ENCODE measurements around the gene PILRB.
"Not testable (repeated sequence)": the region's sequence is repeated elsewhere in the genome, so short reads cannot be mapped to it uniquely, and the experiment has no call there.

The PILRB gene

DNA sequence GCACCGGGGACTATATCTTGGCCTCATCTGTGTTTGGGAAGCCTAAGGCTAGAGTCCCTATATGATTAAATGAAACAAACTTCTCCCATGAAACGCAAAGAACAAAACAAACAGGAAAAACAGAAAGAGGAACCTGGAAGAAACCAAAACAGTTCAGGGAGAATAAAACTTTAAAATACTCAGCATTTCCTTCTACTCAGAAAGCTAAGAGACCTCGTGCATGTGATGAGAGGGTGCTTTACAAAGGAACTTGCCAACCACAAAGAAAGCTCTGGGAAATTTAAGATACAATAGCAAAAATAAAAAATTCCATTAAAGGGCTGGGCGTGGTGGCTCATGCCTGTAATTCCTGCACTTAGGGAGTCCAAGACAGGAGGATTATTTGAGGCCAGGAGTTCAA, 22.3 kb downstream of the PILRB start:
- TF ChIP-seq, protein P1, sequence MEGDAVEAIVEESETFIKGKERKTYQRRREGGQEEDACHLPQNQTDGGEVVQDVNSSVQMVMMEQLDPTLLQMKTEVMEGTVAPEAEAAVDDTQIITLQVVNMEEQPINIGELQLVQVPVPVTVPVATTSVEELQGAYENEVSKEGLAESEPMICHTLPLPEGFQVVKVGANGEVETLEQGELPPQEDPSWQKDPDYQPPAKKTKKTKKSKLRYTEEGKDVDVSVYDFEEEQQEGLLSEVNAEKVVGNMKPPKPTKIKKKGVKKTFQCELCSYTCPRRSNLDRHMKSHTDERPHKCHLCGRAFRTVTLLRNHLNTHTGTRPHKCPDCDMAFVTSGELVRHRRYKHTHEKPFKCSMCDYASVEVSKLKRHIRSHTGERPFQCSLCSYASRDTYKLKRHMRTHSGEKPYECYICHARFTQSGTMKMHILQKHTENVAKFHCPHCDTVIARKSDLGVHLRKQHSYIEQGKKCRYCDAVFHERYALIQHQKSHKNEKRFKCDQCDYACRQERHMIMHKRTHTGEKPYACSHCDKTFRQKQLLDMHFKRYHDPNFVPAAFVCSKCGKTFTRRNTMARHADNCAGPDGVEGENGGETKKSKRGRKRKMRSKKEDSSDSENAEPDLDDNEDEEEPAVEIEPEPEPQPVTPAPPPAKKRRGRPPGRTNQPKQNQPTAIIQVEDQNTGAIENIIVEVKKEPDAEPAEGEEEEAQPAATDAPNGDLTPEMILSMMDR (IDR thresholded peaks at IDR 0.05; ENCODE audit: control extremely low read depth, extremely low read depth, low read depth, missing control alignments) = no peak
- no peak for DNase-seq (ENCODE audit: extremely low spot score)
- ChIA-PET CTCF (no interaction called here), POLR2A (no interaction called here)

DNA sequence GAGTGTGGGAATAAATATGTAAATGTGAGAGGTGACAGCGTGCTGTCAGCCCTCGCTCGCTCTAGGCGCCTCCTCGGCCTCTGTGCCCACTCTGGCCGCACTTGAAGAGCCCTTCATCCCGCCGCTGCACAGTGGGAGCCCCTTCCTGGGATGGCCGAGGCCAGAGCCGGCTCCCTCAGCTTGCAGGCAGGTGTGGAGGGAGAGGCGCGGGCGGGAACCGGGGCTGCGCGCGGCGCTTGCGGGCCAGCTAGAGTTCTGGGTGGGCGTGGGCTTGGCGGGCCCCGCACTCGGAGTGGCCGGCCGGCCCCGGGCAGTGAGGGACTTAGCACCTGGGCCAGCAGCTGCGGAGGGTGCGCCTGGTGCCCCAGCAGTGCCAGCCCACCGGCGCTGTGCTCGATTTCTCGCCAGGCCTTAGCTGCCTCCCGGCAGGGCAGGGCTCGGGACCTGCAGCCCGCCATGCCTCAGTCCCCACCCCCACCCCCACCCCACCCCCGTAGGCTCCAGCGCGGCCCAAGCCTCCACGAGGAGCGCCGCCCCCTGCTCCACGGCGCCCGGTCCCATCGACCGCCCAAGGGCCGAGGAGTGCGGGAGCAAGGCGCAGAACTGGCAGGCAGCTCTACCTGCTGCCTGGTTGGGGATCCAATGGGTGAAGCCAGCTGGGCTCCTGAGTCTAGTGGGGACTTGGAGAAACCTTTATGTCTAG, 23.8 kb downstream of the PILRB start:
- POLR2A ChIA-PET; DNase-seq (ENCODE audit: extremely low spot score): not testable (repeated sequence)
- CTCF ChIA-PET = interaction anchor here (0.9 to 2.1 kb wide), 5 partner anchors 9 to 101 kb away, joined by 3 to 8 read pairs (median 4); no protein-coding TSS in a partner anchor

DNA sequence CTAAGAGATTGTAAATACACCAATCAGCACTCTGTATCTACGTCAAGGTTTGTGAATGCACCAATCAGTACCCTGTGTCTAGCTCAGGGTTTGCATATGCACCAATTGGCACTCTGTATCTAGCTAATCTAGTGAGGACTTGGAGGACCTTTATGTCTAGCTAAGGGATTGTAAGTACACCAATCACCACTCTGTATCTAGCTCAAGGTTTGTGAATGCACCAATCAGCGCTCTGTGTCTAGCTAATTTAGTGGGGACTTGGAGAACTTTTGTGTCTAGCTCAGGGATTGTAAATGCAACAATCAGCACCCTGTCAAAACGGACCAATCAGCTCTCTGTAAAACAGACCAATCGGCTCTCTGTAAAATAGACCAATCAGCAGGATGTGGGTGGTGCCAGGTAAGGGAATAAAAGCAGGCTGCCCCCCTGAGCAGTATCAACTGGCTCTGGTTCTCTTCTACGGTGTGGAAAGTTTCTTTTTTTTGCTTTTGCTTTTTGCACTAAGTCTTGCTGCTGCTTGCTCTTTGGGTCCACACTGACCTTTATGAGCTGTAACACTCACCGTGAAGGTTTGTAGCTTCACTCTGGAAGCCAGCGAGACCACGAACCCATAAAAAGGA, 24.4 kb downstream of the PILRB start:
- POLR2A ChIA-PET; DNase-seq (ENCODE audit: extremely low spot score): not testable (repeated sequence)
- CTCF ChIA-PET = interaction anchor here (0.8 to 2.1 kb wide), 7 partner anchors 9 to 192 kb away, joined by 3 to 8 read pairs (median 4); no protein-coding TSS in a partner anchor

DNA sequence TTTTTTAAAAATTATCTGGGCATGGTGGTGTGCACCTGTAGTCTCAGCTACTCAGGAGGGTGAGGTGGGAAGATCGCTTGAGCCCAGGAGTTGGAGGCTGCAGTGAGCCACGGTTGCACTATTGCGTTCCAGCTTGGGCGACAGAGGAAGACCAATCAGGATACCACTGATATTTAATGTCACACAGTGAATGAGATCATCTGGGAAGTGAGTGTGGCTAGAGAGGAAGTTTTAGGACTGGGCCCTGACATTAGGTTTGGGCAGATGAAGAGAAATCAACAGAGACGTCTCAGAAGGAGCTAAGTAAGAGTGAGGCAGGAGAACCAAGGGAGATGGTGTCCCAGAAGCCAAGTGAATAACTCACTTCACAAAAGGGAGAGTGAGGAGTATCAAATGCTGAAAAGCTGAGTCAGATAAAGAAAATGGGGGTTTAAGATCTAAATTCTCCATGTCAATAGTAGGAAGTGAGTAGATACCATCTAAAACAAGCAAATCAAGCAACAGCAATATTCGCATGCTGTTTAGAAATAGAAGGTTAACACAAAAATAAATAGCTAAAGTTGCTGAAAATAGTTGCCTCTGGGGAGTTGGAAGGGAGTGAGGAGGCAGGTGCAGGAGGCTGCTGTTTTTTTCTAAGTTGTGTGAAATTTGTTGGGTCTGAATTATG, 26.8 kb downstream of the PILRB start:
- CTCF ChIA-PET = interaction anchor here (1.1 to 1.8 kb wide), 5 partner anchors 9 to 23 kb away, joined by 3 to 4 read pairs (median 4); no protein-coding TSS in a partner anchor
- POLR2A ChIA-PET = no interaction called here
- no peak for DNase-seq (ENCODE audit: extremely low spot score)
- TF ChIP-seq, protein P1 (IDR thresholded peaks at IDR 0.05; ENCODE audit: control extremely low read depth, extremely low read depth, low read depth, missing control alignments) = no peak

DNA sequence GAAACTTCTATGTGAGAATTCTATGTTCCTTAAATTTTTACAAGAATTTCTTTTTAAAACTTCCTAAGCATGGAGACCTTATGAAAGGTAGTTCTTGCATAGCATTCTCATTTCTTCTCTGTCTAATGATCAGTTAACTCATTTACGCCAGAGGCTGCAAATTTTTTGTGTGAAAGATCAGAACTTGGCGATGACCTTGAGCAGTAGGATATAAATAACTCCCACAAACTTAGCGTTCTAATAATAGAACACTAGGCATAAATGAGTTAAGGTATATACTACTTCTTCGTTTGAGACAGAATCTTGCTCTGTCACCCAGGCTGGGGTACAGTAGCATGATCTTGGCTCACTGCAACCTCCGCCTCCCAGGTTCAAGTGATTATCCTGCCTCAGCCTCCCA, 29.0 kb downstream of the PILRB start:
- no peak for DNase-seq (ENCODE audit: extremely low spot score)
- ChIA-PET POLR2A (no interaction called here), CTCF (interaction anchor here (5.5 kb wide), 1 partner anchor 20 kb away, joined by 26 read pairs; no protein-coding TSS in a partner anchor)
- TF ChIP-seq, protein P1 (IDR thresholded peaks at IDR 0.05; ENCODE audit: control extremely low read depth, extremely low read depth, low read depth, missing control alignments) = no peak

DNA sequence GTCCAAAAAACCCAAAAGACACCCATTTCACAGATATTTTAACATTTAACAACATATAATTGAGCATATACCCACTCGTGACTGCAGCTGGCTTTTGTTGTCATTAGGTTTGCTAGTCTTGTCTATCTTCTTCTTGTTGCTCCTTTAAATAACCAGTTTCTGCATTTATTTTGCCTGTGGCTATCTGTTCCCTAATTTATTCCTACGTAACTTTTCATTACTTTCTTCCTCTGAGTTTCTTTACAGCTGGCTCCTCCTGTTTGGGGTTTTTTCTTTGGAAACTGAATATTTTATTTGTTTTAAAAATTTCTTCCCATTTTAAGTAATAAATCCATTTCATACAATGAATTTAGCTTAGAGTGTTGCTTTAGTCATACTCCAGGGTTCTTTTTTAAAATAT, 29.8 kb downstream of the PILRB start:
- ChIA-PET POLR2A (no interaction called here), CTCF (interaction anchor here (1.6 to 5.5 kb wide), 2 partner anchors 18 to 20 kb away, joined by 4 to 26 read pairs; no protein-coding TSS in a partner anchor)
- no peak for DNase-seq (ENCODE audit: extremely low spot score)
- TF ChIP-seq, protein P1 (IDR thresholded peaks at IDR 0.05; ENCODE audit: control extremely low read depth, extremely low read depth, low read depth, missing control alignments) = no peak

DNA sequence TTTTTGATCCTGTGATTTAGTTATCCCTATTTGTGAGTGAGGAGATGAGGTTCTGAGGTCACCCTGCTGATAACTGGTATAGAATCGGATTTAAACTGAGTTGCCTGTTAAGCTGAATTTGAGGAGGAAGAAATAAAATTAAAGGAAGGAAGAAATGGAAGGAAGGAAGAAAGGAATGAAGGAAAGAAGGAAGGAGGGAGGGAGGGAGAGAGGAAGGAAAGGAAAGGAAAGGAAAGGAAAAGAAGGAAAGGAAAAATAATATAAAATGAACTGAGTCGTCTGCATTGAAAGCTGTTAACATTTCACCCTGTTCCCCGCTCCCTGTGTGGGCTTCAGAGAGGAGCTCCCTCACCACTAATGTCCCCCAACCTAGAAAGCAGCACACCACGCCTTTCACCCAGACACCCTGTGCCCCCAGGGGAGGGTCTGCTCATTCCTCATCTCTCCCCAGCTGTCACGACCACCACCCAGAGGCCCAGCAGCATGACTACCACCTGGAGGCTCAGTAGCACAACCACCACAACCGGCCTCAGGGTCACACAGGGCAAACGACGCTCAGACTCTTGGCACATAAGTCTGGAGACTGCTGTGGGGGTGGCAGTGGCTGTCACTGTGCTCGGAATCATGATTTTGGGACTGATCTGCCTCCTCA, 31.6 kb downstream of the PILRB start:
- ChIA-PET CTCF (interaction anchor here (0.9 to 5.5 kb wide), 3 partner anchors 18 to 257 kb away, joined by 3 to 26 read pairs (median 3); no protein-coding TSS in a partner anchor), POLR2A (no interaction called here)
- DNase-seq (ENCODE audit: extremely low spot score) = no peak
- TF ChIP-seq, protein P1 (IDR thresholded peaks at IDR 0.05; ENCODE audit: control extremely low read depth, extremely low read depth, low read depth, missing control alignments) = no peak

Data from GM10248 (cell line).